Activated naive CD4-positive, alpha-beta T cell treated with anti-CD3 and anti-CD28 coated beads, Interleukin-2, amount 10 ng/mL, durations not matched to agents 7 days and 5 days (primary cell): ENCODE data around the gene MBNL2.

Source experiments
- CTCF ChIA-PET: fragments of 350-600 bp; sonication (Branson Sonifier 250); formaldehyde crosslinking; loops from one replicate; lab custom pipeline; 2021; ENCODE audit warnings: antibody characterized with exemption; lab: Charles Lee
- DNase-seq: peaks from one replicate; pipeline ENCODE4 v3.0.0-alpha.2; 2020
- H3K27ac Mint-ChIP-seq: one replicate; pipeline ENCODE4 v1.8.0; 2021; ENCODE audit warnings: mild to moderate bottlenecking, moderate library complexity, mixed read lengths
- H3K27me3 Mint-ChIP-seq: one replicate; pipeline ENCODE4 v1.8.0; 2021; ENCODE audit warnings: mild to moderate bottlenecking, mixed read lengths
- H3K36me3 Mint-ChIP-seq: one replicate; pipeline ENCODE4 v1.8.0; 2021; ENCODE audit warnings: mixed read lengths
- H3K4me1 Mint-ChIP-seq: one replicate; pipeline ENCODE4 v1.8.0; 2021; ENCODE audit warnings: mixed read lengths
- H3K4me3 Mint-ChIP-seq: one replicate; pipeline ENCODE4 v1.8.0; 2021; ENCODE audit warnings: mild to moderate bottlenecking, moderate library complexity, mixed read lengths
- H3K9me3 Mint-ChIP-seq: one replicate; pipeline ENCODE4 v1.8.0; 2021; ENCODE audit warnings: mixed read lengths

MBNL2 gene

DNA sequence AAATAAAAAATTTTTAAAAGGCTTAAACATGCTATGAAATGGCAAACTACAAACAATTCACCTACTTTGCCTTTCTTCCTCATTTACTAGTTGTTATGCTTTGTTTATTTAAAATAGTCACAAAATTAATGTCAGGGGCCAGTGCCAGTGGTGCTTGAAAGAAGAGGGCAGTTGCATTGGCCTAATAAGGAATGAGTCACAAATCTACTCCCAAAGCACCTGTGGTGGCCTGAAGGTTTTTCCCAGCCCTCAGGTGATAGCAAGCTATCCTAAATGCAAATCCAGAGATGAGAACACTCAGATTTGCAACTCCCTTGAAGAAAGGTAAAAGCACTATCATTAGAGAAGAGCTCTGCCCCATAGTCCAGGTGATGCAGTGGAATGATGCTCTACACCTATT is 103.6 kb downstream of the MBNL2 start:
- no peak overlapping the region for H3K27ac Mint-ChIP-seq
- CTCF ChIA-PET: no interaction called here

DNA sequence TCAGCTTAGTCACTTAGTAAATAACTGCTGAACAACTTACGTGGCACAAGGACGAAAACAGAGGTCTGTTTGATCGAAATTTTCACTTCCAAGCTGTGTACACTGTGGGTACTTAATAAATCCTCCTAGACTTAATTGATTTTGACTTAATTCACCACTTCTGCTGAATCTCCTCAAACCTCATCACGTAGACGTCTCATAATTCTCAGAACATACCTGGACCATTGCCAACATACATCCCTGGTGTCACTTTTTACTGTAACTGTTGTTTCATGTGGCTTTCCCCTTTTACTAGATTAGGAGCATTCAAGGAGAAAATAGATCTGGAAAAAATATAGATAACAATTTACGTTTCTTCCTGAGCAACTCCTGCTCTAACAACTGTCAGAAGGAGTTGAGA is 105.0 kb downstream of the MBNL2 start:
- Mint-ChIP-seq H3K4me3 (no peak overlapping the region), H3K27me3 (no peaks in the 10 kb centered on the region), H3K4me1 (no peaks in the 10 kb centered on the region), H3K9me3 (no peaks in the 10 kb centered on the region), H3K27ac (no peak overlapping the region), H3K36me3 (no peaks in the 10 kb centered on the region)
- CTCF ChIA-PET: no interaction called here
- DNase-seq: no peak

More for the DNA sequence above, 103.6 kb downstream of the MBNL2 start:
- Mint-ChIP-seq H3K9me3 (no peaks in the 10 kb centered on the region), H3K27me3 (no peaks in the 10 kb centered on the region), H3K4me3 (no peak overlapping the region), H3K36me3 (no peaks in the 10 kb centered on the region), H3K4me1 (no peaks in the 10 kb centered on the region)
- DNase-seq: no peak

DNA sequence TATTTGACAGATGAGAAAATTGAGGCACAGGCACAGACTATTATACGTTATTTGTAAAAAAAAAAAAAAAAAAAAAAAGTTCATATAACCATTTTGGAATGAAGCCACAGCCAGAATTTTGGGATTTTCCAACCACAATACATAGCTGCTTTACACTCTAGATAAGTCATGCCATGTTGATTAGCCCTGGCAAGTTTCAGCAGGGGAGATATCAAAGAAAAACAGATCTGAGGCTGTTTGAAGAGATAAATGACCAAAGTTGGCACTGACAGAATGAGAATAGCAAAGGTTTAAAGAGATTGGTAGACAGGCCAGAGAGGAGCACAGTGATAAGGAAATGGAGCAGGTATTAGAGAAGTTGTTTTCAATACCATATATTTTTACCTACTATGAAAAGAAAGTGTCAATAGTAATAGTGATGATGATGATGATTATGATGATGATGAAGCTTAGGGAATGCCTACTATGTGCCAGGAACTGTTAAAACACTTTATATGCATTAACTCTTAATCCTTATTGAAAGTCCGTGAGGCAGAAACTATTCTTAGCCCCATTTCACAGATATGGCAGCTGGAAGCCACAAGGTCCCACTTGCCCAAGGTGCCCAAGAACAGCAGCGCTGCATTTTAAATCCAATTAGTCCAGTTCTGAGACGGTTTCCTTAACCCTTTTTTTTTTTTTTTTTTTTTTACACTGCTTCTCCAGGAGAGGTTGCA is 105.5 kb downstream of the MBNL2 start:
- Mint-ChIP-seq H3K27ac (no peak overlapping the region), H3K4me3 (no peak overlapping the region), H3K27me3 (no peaks in the 10 kb centered on the region), H3K9me3 (no peaks in the 10 kb centered on the region), H3K36me3 (no peaks in the 10 kb centered on the region), H3K4me1 (no peaks in the 10 kb centered on the region)
- CTCF ChIA-PET: no interaction called here
- DNase-seq: no peak

DNA sequence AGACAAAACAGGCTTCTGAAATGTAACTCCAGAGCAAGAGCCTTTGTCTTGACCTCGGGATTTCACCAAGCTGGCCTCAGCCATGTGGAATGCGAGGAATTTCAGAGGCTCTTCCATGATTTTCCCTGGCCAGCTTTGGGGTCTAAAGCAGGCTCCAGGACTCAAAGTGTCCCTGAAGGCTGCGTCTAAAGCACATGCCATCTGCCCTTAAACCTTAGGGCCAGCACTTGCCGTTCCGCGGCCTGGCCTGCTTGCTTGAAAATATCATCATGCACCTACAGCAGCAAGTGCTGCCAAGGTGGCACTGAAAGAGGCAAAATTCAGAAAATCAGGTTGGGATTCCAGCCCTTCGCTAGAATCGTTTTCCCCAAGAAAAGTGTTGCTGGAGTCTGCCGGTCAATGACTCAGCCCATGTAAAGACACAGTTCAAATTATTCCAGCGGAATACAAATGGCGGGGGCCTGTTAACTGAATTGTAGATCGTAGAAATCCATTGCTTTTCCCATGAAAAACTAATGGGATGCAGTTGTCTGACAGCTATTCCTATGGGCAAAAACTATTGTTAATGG is 106.2 kb downstream of the MBNL2 start:
- H3K4me1 Mint-ChIP-seq: no peaks in the 10 kb centered on the region
- no peaks in the 10 kb centered on the region for H3K9me3 Mint-ChIP-seq
- no peak overlapping the region for H3K27ac Mint-ChIP-seq
- H3K27me3 Mint-ChIP-seq: no peaks in the 10 kb centered on the region
- DNase-seq: no peak
- CTCF ChIA-PET: no interaction called here
- H3K4me3 Mint-ChIP-seq: no peak overlapping the region
- no peaks in the 10 kb centered on the region for H3K36me3 Mint-ChIP-seq

DNA sequence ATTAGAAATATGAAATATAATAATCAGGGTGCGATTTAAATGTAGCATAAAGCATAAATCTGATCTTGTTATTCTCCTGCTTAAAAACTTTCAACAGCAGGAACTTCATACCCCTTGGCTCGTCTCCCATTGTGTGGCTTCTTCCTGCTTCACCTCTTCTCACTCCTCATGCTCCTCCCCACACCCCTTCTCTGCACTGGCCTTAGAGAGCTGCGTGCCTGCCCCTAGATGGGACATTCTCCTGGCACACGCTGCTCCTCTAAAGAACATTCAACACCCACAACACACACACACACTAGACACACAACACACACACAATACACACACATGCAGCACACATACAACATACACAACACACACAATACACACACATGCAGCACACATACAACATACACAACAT is 107.2 kb downstream of the MBNL2 start:
- Mint-ChIP-seq H3K9me3 (no peaks in the 10 kb centered on the region), H3K4me1 (no peaks in the 10 kb centered on the region), H3K27me3 (no peaks in the 10 kb centered on the region), H3K27ac (no peak overlapping the region), H3K4me3 (no peak overlapping the region), H3K36me3 (no peaks in the 10 kb centered on the region)
- DNase-seq: no peak
- CTCF ChIA-PET: no interaction called here

DNA sequence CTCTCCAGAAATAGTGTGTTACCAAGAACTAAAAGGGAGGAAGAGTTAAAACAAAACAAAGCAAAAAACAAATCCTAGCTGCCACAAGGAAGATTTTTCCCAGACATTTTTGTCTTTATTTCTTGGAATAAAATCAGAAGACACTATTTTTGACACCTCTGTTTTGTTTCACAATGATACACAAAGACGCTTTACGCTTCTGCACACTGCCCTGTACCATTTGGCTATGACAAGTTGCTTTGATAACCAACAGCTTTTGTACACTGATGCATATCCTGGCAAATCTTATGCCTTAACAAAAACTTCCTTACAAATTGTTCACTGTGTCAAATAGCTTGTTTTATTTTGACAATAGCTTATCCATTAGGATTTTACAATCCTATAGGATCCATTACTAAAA is 108.3 kb downstream of the MBNL2 start:
- Mint-ChIP-seq H3K27me3 (no peaks in the 10 kb centered on the region), H3K27ac (no peak overlapping the region), H3K36me3 (no peaks in the 10 kb centered on the region), H3K9me3 (no peaks in the 10 kb centered on the region), H3K4me1 (no peaks in the 10 kb centered on the region), H3K4me3 (no peak overlapping the region)
- DNase-seq: no peak
- CTCF ChIA-PET: interaction anchor here (1.1 kb wide), 1 partner anchor 15 kb away, joined by 3 read pairs; no protein-coding TSS in a partner anchor

DNA sequence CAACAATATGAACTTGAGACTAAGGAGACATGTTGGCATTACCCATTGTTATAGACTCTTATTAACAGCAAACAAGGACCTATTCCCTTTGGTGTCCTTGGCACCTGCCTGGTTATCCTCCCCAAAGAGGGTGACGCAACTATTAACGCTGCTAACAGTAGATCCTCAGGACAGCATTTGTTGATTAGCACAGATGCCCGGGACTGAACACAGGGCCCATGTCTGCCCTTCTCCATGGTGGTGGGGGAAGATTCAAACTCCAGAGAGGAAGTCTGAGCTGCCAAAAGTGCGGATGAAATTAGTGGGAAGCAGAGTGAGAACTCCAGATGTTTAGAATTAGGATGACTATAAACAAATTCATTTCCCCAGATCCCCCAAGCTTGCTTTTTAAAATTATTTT is 110.6 kb downstream of the MBNL2 start:
- Mint-ChIP-seq H3K4me1 (no peaks in the 10 kb centered on the region), H3K4me3 (no peak overlapping the region), H3K27me3 (no peaks in the 10 kb centered on the region), H3K9me3 (no peaks in the 10 kb centered on the region), H3K36me3 (no peaks in the 10 kb centered on the region), H3K27ac (peak overlapping the region; percentile 49)
- CTCF ChIA-PET: no interaction called here
- no peak for DNase-seq

DNA sequence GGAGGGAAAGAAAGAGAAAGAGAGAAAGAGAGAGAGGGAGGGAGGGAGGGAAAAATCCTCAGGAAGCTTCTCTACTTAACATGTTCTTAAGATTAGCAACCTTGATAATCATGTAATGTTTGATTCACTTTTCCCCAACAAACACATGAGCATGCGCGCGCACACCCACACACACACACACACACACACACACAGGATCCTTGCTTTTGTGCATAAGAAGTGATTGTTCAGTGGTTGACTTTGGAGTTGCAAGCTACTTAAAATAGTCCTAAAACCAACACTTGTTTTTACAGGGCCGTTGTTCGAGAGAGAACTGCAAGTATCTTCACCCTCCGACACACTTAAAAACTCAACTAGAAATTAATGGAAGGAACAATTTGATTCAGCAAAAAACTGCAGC is 111.8 kb downstream of the MBNL2 start:
- H3K4me3 Mint-ChIP-seq: no peak overlapping the region
- no peak overlapping the region for H3K27ac Mint-ChIP-seq
- H3K27me3 Mint-ChIP-seq: no peaks in the 10 kb centered on the region
- no peaks in the 10 kb centered on the region for H3K4me1 Mint-ChIP-seq
- H3K9me3 Mint-ChIP-seq: no peaks in the 10 kb centered on the region
- H3K36me3 Mint-ChIP-seq: no peaks in the 10 kb centered on the region
- CTCF ChIA-PET: interaction anchor here (0.7 kb wide), 1 partner anchor 10 kb away, joined by 3 read pairs; no protein-coding TSS in a partner anchor
- DNase-seq: no peak

DNA sequence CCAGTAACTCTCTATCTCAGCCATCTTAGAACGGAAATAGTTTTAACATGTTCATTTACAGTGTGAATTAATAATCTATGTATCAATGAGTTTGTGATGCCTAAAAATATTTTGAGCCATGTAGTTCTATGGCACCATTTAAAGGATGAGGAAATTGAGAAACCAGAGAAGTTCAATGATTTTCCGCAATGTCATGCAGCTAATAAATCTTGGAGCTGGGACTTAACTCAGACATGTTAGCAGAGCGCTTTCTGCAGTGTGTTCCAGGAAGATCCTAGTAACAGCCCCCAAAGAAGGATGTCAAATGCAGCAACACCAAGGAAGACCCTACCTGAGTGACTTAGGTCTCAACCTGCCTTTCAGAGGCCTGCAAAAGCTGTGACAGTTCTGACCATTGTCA is 112.6 kb downstream of the MBNL2 start:
- H3K27ac Mint-ChIP-seq: no peak overlapping the region
- DNase-seq: no peak
- no peaks in the 10 kb centered on the region for H3K9me3 Mint-ChIP-seq
- CTCF ChIA-PET: no interaction called here
- H3K4me1 Mint-ChIP-seq: no peaks in the 10 kb centered on the region
- H3K36me3 Mint-ChIP-seq: no peaks in the 10 kb centered on the region
- H3K27me3 Mint-ChIP-seq: no peaks in the 10 kb centered on the region
- no peak overlapping the region for H3K4me3 Mint-ChIP-seq

DNA sequence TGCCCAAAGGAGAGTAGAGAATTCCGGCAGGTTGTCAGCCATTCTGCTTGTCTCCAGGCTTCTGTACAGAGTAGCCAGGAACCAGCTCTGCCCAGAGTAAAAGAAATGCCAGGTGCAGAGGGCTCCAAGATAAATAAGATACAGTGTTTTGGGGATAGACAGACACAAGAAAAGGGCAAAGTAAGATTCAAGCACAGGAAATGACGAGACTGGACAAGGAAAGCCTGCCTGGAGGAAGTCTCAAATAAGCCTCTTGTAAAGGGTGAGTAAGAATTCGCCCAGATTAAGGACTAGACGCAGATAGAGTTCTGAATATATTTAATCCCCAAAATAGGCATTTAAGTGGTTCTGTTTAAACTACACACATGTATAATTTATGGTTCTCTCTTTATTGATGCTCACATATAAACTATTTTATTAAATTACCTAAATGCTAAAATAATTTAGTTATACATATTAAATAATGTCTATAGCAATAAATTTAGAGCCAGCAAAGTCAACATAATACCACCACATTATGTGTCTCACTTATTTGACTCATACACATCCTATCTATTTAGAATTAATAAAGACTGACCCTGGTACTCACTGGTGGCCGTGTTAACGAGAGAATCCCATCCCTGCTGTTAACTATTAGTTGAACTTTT is 113.5 kb downstream of the MBNL2 start:
- no peaks in the 10 kb centered on the region for H3K27me3 Mint-ChIP-seq
- H3K36me3 Mint-ChIP-seq: no peaks in the 10 kb centered on the region
- H3K4me1 Mint-ChIP-seq: peaks cover 5% of the 10 kb centered on the region
- no peak overlapping the region for H3K4me3 Mint-ChIP-seq
- no peaks in the 10 kb centered on the region for H3K9me3 Mint-ChIP-seq
- H3K27ac Mint-ChIP-seq: no peak overlapping the region
- no peak for DNase-seq
- CTCF ChIA-PET: no interaction called here

DNA sequence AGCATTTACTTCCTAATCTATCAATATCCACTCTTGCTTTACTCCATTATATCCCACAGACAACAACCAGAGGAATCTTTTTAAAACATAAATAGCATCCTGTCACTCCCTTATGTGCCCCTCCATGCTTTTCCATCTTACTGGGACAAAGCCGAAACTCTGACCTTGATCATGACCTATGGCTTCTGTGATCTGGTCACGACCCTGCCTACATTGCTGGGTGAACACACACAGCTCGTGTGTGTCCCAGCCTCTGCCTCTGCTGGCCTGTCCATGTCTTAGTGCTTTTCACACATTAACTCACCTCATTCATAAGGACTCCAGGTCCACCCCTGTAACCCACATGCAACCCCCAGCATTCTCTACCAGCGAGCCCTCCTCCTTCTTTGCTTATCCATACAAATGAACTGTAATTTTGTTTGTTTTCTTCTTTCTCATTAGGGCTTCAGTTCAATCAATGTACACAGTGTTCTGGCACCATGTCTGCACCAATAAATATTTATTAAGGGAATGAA is 115.9 kb downstream of the MBNL2 start:
- Mint-ChIP-seq H3K4me1 (peaks cover 5% of the 10 kb centered on the region), H3K27ac (no peak overlapping the region), H3K4me3 (no peak overlapping the region), H3K9me3 (no peaks in the 10 kb centered on the region), H3K27me3 (no peaks in the 10 kb centered on the region), H3K36me3 (no peaks in the 10 kb centered on the region)
- CTCF ChIA-PET: no interaction called here
- DNase-seq: no peak

DNA sequence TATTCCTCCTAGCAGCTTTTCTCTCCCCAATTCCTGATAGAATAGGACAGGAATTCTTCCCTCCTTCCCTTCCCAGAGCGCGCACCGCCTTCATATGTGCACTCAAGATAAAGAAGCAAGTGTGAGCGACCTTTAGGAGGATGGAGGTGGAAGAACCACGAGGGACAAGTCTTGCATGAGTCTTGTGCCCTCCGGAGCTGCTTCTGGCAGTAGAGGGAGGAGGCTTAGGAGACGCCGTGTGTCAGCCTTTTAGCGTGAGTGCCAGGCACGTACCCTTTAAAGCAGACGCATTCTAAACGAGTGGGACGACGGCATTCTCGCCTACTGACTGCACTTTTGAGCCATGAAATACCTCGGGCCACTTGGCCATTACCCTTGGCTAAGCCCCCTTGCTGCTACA is 116.4 kb downstream of the MBNL2 start:
- H3K4me3 Mint-ChIP-seq: no peak overlapping the region
- DNase-seq: no peak
- no peaks in the 10 kb centered on the region for H3K36me3 Mint-ChIP-seq
- no peaks in the 10 kb centered on the region for H3K27me3 Mint-ChIP-seq
- H3K9me3 Mint-ChIP-seq: no peaks in the 10 kb centered on the region
- no peak overlapping the region for H3K27ac Mint-ChIP-seq
- CTCF ChIA-PET: no interaction called here
- peaks cover 5% of the 10 kb centered on the region for H3K4me1 Mint-ChIP-seq

DNA sequence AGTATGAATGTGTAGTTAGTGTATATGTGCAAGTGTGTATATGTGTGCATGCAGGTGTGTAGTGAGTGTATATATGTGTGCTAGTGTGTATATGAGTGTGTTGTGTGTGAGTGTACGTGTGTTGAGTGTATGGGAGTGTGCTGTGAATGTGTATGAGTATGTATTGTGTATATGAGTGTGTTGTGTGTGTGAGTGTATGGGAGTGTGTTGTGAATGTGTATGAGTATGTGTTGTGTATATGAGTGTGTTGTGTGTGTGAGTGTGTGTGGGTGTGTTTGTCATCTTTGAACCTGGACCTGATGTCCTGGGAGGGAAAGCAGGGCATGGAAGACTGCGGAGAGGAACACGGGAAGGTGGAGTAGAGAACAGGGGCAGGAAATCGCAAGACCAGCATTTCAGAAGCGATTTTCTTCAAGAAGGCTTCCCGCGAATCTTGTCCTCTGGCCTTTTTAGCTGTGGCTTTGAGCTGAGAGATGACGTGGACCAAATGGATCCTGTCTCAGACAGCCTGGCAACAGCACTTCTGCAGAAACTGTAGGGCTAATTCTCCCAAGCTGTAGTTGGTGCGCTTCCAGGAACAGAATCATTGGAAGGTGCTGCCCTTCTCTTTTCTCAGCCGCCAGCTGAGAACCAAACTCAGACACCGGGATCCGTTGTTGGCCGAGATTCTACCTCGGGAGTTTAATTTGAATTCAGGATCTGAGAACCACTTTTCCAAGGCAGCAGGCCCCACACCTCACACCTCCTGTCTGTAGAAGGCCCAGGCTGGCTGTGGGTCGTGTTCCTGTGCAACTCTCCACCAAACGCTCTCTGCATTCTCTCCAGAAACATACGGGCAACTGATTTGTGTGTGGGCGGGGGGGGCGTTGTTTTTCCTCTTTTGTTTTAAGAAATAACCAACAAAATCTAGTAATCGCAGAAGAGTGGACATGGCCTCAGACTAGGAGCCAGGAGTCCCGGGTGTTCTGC is 117.2 kb downstream of the MBNL2 start:
- Mint-ChIP-seq H3K9me3 (no peaks in the 10 kb centered on the region), H3K36me3 (no peaks in the 10 kb centered on the region), H3K27ac (no peak overlapping the region), H3K4me1 (peaks cover 5% of the 10 kb centered on the region), H3K27me3 (no peaks in the 10 kb centered on the region), H3K4me3 (no peak overlapping the region)
- CTCF ChIA-PET: no interaction called here
- DNase-seq: no peak
